PC-9 (cell line): ENCODE results near the gene IRAK2.
"Not testable (repeated sequence)": the region's sequence is repeated elsewhere in the genome, so short reads cannot be mapped to it uniquely, and the experiment has no call there.

Source experiments
- CTCF ChIP-seq: fragments of 200-600 bp; sonication (generic); conservative IDR thresholded peaks from 2 replicates; pipeline ENCODE4 v1.6.1; 2017; ENCODE audit warnings: mixed run types, antibody characterized with exemption, mild to moderate bottlenecking, moderate library complexity
- EZH2 ChIP-seq: fragments of 200-600 bp; sonication (generic); IDR thresholded peaks from 2 replicates; pipeline ENCODE4 v1.8.0; 2017; ENCODE audit warnings: antibody characterized with exemption, low read depth

- not testable (repeated sequence) for TF ChIP-seq CTCF, EZH2
These were observed 102.2 kb downstream of the IRAK2 start for GRCh38 chr3:10266936-10267335.
